ENCODE data around the gene ASTE1. TPM values are rescaled to one million over a fixed set of nuclear protein-coding genes. Genes with fewer than 3 reads are reported as not detected.
"Not testable (repeated sequence)": the region's sequence is repeated elsewhere in the genome, so short reads cannot be mapped to it uniquely, and the experiment has no call there.

ASTE1 gene
- total RNA-seq, 1 experiment from 2014 or later: 2.7 TPM

GRCh38 chr3:131048030-131048429 is 21.4 kb upstream of the ASTE1 start:
- H3K27ac Mint-ChIP-seq (ENCODE audit: low read depth, unreplicated experiment): no peak overlapping the region
- no TSS peak for BruUV-seq (replicated peaks)

GRCh38 chr3:131047582-131047981 is 21.0 kb upstream of the ASTE1 start:
- H3K27ac Mint-ChIP-seq (ENCODE audit: low read depth, unreplicated experiment): no peak overlapping the region
- no peak for DNase-seq (ENCODE audit: unreplicated experiment)
- H3K27me3 Mint-ChIP-seq (ENCODE audit: insufficient read depth, unreplicated experiment): no peaks in the 10 kb centered on the region
- H3K4me3 Mint-ChIP-seq (ENCODE audit: unreplicated experiment): no peak overlapping the region
- peaks cover 9% of the 10 kb centered on the region for H3K9me3 Mint-ChIP-seq (ENCODE audit: unreplicated experiment)
- H3K4me1 Mint-ChIP-seq (ENCODE audit: insufficient read depth, unreplicated experiment): no peaks in the 10 kb centered on the region
- ChIA-PET POLR2A (interaction anchor here (0.6 to 1.1 kb wide), 2 partner anchors 11 to 210 kb away, joined by 3 read pairs; no protein-coding TSS in a partner anchor), CTCF (interaction anchor here (0.5 kb wide), 1 partner anchor 987 kb away, joined by 3 read pairs; no protein-coding TSS in a partner anchor)
- intact Hi-C loops (cut with micrococcal nuclease): no loop called here
- no peaks in the 10 kb centered on the region for H3K36me3 Mint-ChIP-seq (ENCODE audit: insufficient read depth, unreplicated experiment)
- BruUV-seq (replicated peaks): no TSS peak
- no peak for TF ChIP-seq CTCF (IDR thresholded peaks at IDR 0.05; ENCODE audit: unreplicated experiment)

More at GRCh38 chr3:131048030-131048429, 21.4 kb upstream of the ASTE1 start:
- H3K4me3 Mint-ChIP-seq (ENCODE audit: unreplicated experiment): no peak overlapping the region
- peaks cover 9% of the 10 kb centered on the region for H3K9me3 Mint-ChIP-seq (ENCODE audit: unreplicated experiment)
- POLR2A ChIA-PET: interaction anchor here (1.1 kb wide), 1 partner anchor 12 kb away, joined by 3 read pairs; no protein-coding TSS in a partner anchor
- TF ChIP-seq CTCF (IDR thresholded peaks at IDR 0.05; ENCODE audit: unreplicated experiment): no peak
- intact Hi-C loops (cut with micrococcal nuclease): no loop called here
- CTCF ChIA-PET: interaction anchor here (0.5 to 1.1 kb wide), 2 partner anchors 11 to 986 kb away, joined by 3 read pairs; no protein-coding TSS in a partner anchor
- H3K4me1 Mint-ChIP-seq (ENCODE audit: insufficient read depth, unreplicated experiment): no peaks in the 10 kb centered on the region
- no peaks in the 10 kb centered on the region for H3K36me3 Mint-ChIP-seq (ENCODE audit: insufficient read depth, unreplicated experiment)
- H3K27me3 Mint-ChIP-seq (ENCODE audit: insufficient read depth, unreplicated experiment): no peaks in the 10 kb centered on the region
- DNase-seq (ENCODE audit: unreplicated experiment): no peak

- H3K4me1 Mint-ChIP-seq (ENCODE audit: insufficient read depth, unreplicated experiment); H3K4me3 Mint-ChIP-seq (ENCODE audit: unreplicated experiment); BruUV-seq (replicated peaks); H3K27ac Mint-ChIP-seq (ENCODE audit: low read depth, unreplicated experiment); DNase-seq (ENCODE audit: unreplicated experiment); intact Hi-C loops (cut with micrococcal nuclease); H3K27me3 Mint-ChIP-seq (ENCODE audit: insufficient read depth, unreplicated experiment); H3K36me3 Mint-ChIP-seq (ENCODE audit: insufficient read depth, unreplicated experiment); H3K9me3 Mint-ChIP-seq (ENCODE audit: unreplicated experiment); POLR2A ChIA-PET: not testable (repeated sequence)
- CTCF ChIA-PET: interaction anchor here (0.7 to 2.0 kb wide), 5 partner anchors 9 to 753 kb away, joined by 3 to 4 read pairs (median 3); no protein-coding TSS in a partner anchor
These were observed 15.8 kb upstream of the ASTE1 start for GRCh38 chr3:131042271-131042985.

- H3K9me3 Mint-ChIP-seq (ENCODE audit: unreplicated experiment): no peaks in the 10 kb centered on the region
- peaks cover 7% of the 10 kb centered on the region for H3K4me1 Mint-ChIP-seq (ENCODE audit: insufficient read depth, unreplicated experiment)
- no peak for DNase-seq (ENCODE audit: unreplicated experiment)
- BruUV-seq (replicated peaks): no TSS peak
- CTCF ChIA-PET: interaction anchor here (1.0 kb wide), 1 partner anchor 104 kb away, joined by 3 read pairs; no protein-coding TSS in a partner anchor
- no peak overlapping the region for H3K27ac Mint-ChIP-seq (ENCODE audit: low read depth, unreplicated experiment)
- H3K4me3 Mint-ChIP-seq (ENCODE audit: unreplicated experiment): no peak overlapping the region
- TF ChIP-seq CTCF (IDR thresholded peaks at IDR 0.05; ENCODE audit: unreplicated experiment): no peak
- POLR2A ChIA-PET: interaction anchor here (1.0 kb wide), 1 partner anchor 12 kb away, joined by 3 read pairs; the partner anchor contains the start of genes ASTE1 and NEK11
- H3K36me3 Mint-ChIP-seq (ENCODE audit: insufficient read depth, unreplicated experiment): no peaks in the 10 kb centered on the region
- intact Hi-C loops (cut with micrococcal nuclease): loop anchor here (10.0 kb wide), 1 partner anchor 416 kb away; no protein-coding TSS in a partner anchor
- no peaks in the 10 kb centered on the region for H3K27me3 Mint-ChIP-seq (ENCODE audit: insufficient read depth, unreplicated experiment)
These were observed 11.7 kb upstream of the ASTE1 start for GRCh38 chr3:131038326-131038725.
